Activated T-cell treated with anti-CD3 and anti-CD28 coated beads for 1 hour (primary cell): ENCODE measurements around the gene PDE4D.
"Not testable (repeated sequence)": the region's sequence is repeated elsewhere in the genome, so short reads cannot be mapped to it uniquely, and the experiment has no call there.

Source experiments
- DNase-seq: peaks from one replicate; pipeline ENCODE4 v3.0.0-alpha.2; 2020; ENCODE audit warnings: low read depth

Gene PDE4D

DNA sequence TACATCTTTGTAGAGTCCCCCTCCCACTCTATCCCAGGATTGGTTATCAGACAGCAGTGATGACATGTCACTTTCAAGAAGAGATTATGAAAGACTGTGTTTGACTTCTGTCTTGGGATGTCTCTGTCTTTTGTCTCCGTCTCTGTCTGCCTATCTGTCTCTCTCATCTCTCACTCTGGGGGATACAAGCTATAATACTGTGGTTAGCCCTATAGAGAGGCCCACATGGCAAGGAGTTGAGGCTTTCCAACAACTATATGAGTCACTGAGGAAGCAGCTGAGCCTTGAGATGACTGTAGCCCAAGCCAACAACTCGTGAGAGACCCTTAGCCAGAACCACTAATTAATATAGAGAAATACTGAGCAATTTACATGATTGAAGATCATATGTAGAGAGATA is 284.8 kb downstream of the PDE4D start:
- no peak for DNase-seq

DNA sequence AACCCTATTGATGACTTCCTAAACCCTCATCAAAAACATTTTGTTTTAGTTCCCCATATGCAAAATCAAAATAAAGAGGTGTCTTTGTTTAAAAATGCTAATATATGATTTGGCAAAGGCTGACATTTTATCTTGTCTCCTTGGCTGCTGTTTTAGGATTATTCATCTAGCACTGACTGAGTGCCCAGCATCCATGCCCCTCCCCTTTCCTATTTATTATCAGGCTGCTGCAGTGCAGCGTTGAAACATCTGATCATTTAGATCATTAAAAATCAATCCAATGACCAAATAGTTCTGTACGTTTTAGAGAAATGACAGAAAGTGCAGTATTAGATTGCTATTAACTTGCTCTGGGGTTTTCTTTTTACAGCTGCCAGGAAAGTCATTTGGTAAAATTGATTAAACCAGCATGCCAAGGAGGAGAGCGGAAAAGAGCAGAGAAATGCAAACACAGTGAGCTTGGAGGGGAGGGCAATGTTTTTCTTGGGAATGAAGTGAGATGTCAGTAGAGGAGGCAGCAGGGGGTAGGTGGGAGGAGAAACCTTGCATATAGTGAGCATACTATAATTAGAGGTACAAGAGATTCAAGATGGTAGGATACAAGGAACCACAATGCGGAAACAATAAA is 286.3 kb downstream of the PDE4D start:
- DNase-seq = no peak

DNA sequence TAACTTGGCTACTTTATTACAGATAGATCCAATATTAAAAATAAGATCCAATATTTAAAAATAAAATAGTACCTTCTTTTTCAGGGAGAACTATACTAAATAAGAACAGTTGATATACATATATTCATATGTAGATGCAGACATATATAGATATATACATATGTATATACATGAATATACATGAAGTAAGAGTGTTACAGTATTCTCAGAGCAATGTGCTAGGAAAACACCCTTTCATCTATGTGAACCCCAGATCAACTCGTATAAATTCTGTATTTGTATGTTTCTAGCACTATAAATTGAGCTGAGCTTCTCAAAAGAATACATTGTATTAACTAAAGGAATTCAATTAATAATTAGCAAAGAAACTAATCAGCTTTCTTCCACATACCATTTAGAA is 287.6 kb downstream of the PDE4D start:
- no peak for DNase-seq

DNA sequence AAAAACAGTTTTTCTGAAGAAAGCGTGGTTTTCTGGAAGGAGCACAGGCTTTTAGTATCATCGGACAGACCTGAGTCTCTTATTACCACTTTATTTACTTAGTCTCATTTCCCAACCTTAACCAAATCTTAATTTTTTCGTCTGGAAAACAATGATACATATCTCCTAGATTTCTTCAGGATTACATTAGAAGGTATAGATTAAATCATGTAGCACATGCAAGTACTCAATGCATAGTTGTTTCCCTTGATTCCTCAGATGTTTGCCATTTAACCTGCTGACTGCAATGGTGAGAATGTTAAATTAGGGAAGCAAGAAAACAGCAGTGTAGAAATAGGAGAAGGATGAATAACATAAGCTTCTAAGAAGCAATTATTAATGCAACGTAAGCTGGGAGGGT is 289.4 kb downstream of the PDE4D start:
- DNase-seq = no peak

DNA sequence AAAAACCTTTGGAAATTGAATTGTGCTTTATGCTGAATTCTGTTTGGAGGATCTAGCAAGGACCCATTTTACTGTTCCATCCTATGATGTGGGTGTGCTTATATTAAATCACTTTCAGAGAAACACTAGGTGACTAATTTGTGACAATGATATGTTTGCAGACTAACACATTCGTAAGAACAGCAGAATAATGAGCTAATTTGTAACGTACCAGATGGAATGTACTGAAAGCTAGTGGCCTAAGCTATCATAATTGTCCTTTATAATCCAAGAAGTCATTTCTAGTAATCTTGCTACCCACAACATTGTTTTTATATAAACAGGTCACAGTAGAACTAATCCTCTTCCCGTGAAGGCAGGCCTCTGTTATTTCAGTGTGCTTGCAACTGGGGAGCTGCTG is 292.5 kb downstream of the PDE4D start:
- DNase-seq = no peak

DNA sequence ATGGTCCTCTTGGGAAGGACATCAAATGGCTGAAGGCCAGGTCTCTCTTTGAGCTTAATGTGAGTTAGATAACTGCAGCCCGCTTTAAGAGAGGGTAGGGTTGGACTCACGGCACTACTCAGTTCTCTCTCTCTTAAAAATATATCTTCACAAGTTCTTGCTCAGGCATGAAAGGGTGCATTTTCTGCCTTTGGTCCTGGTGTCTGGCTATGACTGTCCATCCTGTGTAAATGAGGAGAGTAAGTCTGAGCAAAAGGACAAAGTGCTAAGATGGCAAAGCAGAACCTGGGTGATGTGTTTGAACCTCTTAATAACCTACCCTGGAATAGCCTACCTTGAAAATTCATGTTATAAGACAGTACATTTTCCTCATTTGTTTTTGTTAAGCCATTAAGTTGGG is 293.4 kb downstream of the PDE4D start:
- no peak for DNase-seq

DNA sequence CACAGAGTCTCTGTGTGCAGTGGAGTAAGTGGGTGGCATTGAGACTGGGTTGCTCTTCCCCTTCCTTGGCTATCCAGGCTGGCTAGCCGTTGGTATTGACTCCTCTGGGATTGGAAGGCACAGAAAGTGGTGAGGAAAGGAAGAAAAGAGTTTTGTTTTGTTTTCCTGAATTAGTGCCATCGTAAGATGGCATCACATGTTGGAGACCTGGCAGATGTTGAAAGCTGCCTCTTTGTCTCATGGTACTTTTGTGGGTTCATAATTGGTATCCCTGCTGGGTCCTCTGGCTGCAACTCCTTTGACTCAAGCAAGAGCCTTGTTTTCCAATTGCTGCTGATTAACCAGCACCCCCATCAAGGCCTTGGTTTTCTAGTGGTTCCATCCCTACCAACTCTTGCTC is 293.8 kb downstream of the PDE4D start:
- DNase-seq = no peak

DNA sequence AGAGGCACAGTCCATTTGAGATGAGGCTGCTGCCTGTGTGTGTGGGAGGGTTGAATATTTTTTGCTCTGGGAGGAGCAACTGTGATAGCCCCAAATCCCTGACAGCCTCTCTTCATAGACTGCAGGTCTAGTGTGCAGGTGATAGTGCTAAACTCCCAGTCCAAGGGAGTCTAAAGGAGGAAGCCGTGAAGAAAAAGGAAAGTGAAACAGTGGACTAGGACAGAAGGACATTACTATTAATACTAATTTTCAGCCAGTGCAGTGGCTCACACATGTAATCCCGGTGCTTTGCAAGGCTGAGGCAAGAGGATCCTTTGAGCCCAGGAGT is 295.0 kb downstream of the PDE4D start:
- DNase-seq = no peak

DNA sequence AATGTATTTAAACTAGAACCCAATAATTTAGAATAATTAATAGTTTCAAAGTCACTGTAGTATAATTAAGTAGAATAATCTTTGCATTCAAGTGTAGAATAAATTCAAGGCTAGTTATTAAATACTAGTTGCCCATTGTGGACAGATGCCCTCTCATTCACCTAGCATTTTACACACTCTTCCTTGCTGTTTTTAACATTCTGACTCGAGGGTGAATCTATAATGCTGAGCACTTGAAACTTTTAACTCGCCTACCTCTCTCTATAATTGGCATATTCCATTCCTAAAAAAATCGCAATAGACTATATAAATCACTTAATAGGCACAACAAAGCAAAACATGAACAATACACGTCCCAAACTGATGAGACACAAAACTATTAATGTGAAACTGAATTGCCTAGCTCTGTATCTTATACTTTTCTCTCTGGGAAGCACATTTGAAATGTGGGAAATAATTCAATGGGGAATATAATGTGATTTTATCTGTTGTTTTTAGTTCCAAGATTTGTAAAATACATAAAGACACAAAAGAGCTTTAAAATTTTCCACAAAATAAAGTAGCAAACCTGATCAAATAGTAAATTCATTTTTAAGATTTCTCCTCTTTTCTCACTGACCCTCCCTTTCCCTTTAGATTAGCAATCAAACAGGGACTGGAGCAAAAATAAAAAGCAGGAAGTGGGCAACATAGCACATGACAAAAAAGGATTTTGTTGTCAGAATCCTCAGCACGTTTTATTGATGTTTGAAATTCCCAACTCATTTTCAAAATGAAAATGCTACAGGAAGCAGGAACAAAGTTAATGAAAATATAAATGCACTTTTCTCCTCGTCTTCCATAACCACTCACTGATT is 295.6 kb downstream of the PDE4D start:
- DNase-seq = no peak

DNA sequence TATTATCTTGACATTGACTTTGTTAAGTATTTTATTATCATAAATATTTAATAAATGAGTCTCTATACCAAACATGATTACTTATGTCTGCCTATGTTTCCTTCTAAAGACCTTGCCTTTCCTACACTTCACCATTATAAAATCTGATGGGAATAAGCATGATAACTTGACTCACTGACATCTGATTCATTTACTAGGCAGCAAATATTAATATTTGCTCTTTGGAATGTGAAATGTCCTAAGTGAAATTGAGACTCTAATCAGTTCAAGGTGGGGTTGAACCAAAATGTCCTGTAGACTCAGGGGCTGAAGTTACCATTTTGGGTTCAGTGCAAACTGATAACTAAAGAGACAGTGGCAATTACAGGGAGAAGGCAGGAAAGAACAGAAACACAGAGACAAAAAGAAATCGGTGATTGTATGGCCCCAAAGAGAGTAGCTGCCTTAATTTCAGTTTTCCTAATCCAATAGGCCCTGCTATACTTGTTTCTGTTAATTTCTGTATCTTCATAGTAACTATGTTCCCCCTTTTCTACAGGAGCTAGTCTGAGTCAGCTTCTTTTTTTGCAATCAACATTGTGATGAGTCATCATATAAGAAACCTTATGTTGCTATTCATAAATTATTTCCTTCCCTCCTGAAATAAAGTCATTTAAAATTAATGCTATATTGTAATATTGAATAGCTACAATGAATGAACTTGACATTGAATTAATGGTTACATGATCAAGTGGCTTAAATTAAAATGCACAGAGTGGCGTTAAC is 296.8 kb downstream of the PDE4D start:
- no peak for DNase-seq

DNA sequence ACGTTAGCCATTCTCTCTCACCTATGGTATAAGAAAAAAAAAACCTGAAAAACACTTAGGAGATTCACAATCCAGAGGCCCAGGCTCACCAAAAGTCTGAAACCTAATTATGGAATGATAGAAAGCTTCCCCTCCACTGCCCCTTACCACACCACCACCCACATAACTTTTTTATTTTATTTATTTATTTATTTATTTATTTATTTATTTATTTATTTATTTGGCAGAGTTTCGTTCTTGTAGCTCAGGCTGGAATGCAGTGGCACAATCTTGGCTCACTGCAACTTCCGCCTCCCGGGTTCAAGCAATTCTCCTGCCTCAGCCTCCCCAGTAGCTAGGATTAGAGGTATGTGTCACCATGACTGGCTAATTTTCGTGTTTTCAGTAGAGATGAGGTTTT is 299.4 kb downstream of the PDE4D start:
- DNase-seq = not testable (repeated sequence)

DNA sequence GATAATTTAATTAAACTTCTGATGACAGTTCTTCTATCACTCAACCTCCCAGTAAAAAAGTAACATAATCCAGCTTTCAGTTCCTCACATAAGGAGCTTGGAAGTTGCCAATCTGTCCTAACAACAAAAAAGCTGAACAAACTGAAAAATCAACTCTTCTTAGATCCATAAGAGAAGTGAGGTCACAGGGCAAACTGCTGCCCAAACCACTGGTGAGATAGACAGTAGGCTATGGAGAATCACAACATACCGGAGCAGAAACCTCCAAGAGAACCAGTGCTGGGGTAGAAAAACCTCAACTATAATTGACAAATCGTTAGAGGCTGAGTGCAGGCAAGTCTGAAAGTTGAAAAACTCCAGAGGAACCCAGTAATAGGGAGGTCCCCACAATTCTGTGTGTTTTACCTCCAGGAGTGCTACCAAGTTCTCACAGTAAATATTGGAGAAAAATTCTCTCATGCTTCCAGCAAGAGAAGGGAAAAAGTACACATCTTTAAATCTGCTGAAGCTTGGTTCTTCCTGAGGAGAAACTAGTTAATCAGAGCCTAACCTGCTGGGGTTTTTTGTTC is 300.0 kb downstream of the PDE4D start:
- DNase-seq = no peak

DNA sequence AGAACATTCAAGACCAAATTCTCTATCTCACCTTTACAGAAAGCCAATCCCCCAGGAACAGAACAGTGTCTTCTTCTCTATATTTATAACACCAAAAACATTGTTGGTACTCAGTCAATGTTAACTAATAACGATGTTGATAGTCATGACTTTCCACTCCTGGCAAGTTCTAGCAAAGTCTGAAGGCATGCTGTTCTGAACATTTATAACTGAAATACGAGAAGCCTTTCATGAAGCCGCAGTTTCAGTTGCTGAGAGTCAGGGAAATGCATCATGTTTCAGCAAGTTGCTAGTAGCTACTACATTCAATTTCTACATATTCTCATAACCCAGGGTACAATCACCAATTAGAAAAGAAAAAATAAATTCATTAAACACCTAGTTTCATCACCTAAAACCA is 301.4 kb downstream of the PDE4D start:
- DNase-seq = no peak

DNA sequence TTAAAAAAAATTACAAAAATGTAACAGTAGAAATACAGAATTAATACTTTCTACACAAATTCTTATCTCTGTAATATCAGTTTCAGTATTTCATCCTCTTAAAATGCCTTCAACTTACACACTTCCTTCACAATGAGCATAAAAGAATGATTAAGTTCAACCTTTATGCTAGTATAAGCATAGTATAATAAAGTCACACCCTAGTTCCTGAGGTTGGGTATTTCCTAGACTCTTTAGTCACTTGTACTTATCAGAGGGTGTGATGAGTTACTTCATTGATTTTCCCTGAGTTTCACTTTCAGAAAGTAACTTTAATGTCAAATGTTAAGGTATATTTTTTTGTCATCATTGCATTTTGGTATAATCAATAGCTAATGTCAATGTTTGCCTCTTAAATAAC is 302.4 kb downstream of the PDE4D start:
- no peak for DNase-seq

DNA sequence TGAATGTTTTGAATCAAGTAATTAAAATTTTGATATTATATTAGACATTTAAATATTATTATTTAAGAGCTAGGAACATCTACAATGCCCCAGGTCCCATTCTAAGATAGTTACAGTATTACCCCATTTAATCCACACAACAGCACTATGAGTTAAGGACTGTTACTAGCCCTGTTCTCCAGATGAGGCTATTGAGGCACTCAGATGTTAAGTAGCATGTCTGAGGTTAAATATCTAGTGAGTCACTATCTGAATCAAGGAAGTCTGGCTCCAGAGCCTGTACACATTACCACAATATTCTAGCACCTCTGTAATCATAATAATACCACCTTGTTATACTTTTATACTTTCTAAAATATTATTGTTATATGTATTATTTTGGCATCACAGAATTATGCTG is 304.6 kb downstream of the PDE4D start:
- no peak for DNase-seq

DNA sequence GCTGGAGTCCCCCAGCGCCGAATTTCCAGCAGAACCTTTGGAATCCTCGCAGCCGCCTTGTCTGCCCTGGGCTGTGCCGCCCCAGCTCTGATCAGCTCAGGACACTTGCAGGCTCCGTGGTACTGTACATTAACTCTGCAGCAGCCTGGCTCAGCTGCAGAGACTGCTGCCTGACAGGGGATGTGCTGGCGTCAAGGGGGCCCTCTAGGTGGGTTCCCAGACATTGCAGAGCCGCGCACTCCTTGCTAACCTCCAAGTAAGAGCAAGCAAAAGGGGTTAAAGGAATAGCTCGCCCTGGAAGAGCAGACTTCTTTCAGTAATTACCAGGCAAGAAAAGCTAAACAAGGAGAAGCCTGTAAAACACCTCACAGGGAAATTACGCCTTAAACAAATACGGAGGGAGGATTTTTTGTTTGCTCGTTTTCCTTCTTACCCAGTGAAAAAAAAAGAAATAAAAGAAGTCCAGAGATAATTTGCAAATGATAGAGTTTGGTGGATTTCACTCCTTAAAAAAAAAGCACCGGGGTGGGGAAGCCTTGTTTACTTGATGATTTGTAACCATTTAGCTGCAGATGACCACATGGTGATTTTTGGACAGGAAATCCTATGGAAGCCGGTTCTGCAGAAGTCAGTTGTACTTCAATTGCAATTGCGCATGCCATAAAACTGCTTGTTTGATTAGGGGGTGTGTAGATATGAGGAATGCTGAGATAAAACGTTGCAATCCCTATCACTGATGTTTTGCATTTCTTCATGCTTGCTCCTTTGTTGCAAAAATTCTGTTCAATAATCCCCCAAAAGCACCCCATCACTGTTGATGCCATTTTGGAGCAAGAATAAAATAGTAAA is 305.8 kb downstream of the PDE4D start:
- DNase-seq = no peak

DNA sequence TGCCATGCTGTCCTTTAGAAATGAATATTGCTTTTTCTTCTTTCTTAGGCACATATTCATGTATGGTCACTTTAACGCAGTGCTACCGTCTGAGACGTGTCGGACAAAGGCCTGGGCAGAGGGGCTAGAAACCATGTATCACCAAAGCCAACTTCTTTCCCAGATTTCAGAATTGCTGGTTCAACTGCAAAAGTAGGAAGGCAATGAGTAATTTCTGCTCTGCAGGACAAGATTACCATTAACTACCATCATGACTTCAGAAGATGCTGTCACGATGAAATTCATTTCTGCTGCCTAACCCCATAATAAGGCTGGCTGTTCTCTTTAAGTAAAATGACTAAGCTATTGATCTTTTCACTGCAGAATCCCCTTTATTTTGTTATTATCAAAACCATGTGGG is 306.7 kb downstream of the PDE4D start:
- DNase-seq = no peak

DNA sequence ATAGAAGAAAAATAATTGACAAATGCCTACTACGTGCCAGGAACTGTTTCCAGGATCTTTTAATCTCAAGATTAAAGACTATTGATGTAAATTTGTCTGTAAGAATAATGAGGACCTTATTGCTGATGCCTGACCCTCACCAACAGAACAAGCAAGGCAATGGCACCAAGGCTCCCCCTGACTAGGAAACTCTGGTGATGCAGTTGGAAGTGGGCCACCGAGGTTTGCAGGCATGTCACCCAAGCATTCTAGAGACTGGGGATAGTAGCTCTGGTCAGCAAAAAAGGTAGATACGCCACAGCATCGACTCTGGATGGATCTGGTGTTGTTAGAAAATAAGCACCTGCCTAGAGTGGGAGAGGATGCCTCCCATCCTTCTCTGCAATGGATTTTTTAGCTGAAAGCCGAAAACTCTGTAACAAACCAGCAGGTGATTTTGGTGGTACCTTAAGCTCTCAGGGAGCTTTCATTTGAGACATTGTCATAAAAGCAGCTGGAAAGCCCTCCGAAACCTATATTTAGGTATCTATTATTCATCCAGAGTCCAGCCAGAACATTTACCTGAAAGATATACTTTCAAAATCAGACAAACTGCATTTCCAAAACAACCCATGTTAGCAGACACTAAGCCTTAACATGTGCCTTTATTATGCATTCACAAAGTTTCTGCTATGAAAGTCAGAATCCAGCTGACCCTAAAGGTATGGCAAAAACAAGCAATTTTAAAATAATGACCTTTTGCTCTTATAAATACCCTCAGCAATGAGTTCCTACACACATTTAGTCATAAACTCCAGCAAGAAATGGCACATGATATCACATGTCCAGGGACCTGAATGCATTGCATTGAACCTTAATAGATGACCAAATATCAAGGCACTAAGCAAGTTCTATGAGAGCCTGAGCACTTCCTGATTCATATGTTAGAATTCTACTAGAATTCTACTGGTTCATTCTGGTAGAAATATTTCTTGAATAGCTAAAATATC is 308.4 kb downstream of the PDE4D start:
- DNase-seq = no peak

DNA sequence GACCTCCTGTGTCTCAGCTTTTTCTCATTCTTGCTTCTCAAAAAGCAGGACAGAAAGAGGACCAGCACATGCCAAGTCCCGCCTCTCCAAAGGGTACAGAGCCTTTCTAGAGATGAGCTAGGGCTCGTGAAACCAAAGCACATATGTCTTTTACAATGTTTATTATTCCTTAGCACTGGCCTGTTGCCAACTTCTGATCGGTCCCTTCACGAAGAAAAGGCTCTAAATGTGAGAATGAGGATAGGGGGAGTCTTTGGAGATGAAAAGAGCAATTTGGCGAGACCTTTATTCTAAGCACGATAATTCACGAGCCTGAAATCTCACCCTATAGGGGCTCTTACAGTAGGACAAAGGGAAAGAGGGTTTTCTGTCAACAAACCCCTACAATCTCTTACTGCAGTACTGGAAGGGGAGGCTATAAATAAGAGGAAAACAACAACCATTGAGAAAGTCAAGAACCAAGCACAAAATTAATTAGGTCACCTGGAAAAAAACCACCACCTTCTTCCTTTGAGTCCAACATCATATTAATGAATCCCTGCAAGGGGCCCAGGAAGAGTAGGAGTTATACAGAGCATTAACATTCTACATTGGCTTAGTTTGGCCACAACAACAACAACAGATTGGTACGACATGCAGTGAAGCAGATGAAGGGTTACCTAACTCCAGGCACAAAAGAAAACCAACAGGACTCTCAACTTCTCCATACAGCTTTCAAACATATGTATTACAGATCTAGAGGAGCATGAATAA is 309.5 kb downstream of the PDE4D start:
- DNase-seq = no peak
